ENCODE data around the gene CDC26.
"Not testable (repeated sequence)": the region's sequence is repeated elsewhere in the genome, so short reads cannot be mapped to it uniquely, and the experiment has no call there.

CDC26 gene

DNA sequence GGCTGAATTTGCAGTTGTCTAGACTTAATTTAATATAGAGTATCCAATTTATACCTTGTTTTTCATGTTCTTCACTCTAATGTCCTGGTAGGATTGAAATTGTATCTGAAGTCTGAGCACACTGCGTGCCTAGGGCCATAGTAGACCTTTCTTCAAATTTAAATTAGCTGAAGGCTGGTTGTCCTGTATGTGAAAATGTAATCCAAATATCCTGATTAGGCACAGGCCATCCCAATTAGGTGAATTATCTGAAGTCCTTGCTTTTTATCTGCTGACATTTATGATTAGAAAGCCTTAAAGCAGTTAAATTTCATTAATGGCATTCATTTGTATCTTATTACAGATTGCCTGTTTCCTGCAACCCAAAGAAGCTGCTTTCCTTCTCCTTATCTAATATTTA is 20.4 kb downstream of the CDC26 start:
- Histone ChIP-seq H3K9me3 (ENCODE audit: insufficient read depth, low read depth, low read length) (no peaks in the 10 kb centered on the region), H3K27ac (ENCODE audit: low read length) (no peak overlapping the region), H3K27me3 (ENCODE audit: insufficient read depth, low read length) (no peaks in the 10 kb centered on the region), H3K36me3 (ENCODE audit: insufficient read depth, low read depth, low read length) (peaks cover 24% of the 10 kb centered on the region), H3K4me3 (ENCODE audit: low read length) (no peak overlapping the region), H3K9ac (ENCODE audit: low read depth, low read length) (no peak overlapping the region), H3K4me1 (ENCODE audit: insufficient read depth, low read length) (no peaks in the 10 kb centered on the region)

DNA sequence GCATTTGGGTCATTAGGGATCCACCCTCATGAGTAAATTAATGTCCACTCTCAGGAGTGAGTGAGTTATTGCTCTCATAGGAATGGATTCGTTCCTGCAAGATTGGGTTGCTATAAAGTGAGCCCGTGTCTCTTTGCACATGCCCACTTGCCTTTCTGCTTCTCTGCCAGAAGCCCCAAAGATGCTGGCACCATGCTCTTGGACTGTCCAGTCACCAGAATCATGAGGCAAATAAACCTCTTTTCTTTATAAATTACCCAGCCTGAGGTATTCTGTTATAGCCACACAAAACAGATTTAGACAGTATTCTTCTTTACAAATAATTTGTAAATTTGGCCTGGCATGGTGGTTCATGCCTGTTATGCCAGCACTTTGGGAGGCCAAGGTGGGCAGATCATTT is 24.6 kb downstream of the CDC26 start:
- Histone ChIP-seq H3K4me3 (ENCODE audit: low read length) (no peak overlapping the region), H3K9me3 (ENCODE audit: insufficient read depth, low read depth, low read length) (no peaks in the 10 kb centered on the region), H3K36me3 (ENCODE audit: insufficient read depth, low read depth, low read length) (no peaks in the 10 kb centered on the region), H3K9ac (ENCODE audit: low read depth, low read length) (no peak overlapping the region), H3K27ac (ENCODE audit: low read length) (no peak overlapping the region), H3K4me1 (ENCODE audit: insufficient read depth, low read length) (no peaks in the 10 kb centered on the region), H3K27me3 (ENCODE audit: insufficient read depth, low read length) (no peaks in the 10 kb centered on the region)

DNA sequence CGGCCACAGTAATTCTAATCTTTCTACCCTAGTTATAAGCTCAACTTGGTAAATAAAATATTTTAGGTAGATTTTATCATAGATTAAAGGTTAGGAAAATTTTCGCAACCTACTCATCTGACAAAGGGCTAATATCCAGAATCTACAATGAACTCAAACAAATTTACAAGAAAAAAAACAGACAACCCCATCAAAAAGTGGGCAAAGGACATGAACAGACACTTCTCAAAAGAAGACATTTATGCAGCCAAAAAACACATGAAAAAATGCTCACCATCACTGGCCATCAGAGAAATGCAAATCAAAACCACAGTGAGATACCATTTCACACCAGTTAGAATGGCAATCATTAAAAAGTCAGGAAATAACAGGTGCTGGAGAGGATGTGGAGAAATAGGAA is 25.7 kb downstream of the CDC26 start:
- H3K36me3 ChIP-seq (ENCODE audit: insufficient read depth, low read depth, low read length); H3K4me3 ChIP-seq (ENCODE audit: low read length); H3K27me3 ChIP-seq (ENCODE audit: insufficient read depth, low read length): not testable (repeated sequence)

GRCh38 chr9:113247640-113248039 is 27.7 kb downstream of the CDC26 start:
- no peak overlapping the region for H3K27ac ChIP-seq (ENCODE audit: low read length)
- no peaks in the 10 kb centered on the region for H3K4me1 ChIP-seq (ENCODE audit: insufficient read depth, low read length)
- no peak overlapping the region for H3K9ac ChIP-seq (ENCODE audit: low read depth, low read length)
- no peak overlapping the region for H3K4me3 ChIP-seq (ENCODE audit: low read length)
- no peaks in the 10 kb centered on the region for H3K36me3 ChIP-seq (ENCODE audit: insufficient read depth, low read depth, low read length)
- no peaks in the 10 kb centered on the region for H3K27me3 ChIP-seq (ENCODE audit: insufficient read depth, low read length)
- no peaks in the 10 kb centered on the region for H3K9me3 ChIP-seq (ENCODE audit: insufficient read depth, low read depth, low read length)

More for the DNA sequence above, 25.7 kb downstream of the CDC26 start:
- not testable (repeated sequence) for H3K4me1 ChIP-seq (ENCODE audit: insufficient read depth, low read length); H3K9me3 ChIP-seq (ENCODE audit: insufficient read depth, low read depth, low read length); H3K9ac ChIP-seq (ENCODE audit: low read depth, low read length); H3K27ac ChIP-seq (ENCODE audit: low read length)

GRCh38 chr9:113246928-113247327 is 28.4 kb downstream of the CDC26 start:
- no peaks in the 10 kb centered on the region for H3K36me3 ChIP-seq (ENCODE audit: insufficient read depth, low read depth, low read length)
- no peaks in the 10 kb centered on the region for H3K4me1 ChIP-seq (ENCODE audit: insufficient read depth, low read length)
- H3K27me3 ChIP-seq (ENCODE audit: insufficient read depth, low read length) = no peaks in the 10 kb centered on the region
- H3K9ac ChIP-seq (ENCODE audit: low read depth, low read length) = no peak overlapping the region
- no peak overlapping the region for H3K27ac ChIP-seq (ENCODE audit: low read length)
- H3K9me3 ChIP-seq (ENCODE audit: insufficient read depth, low read depth, low read length) = no peaks in the 10 kb centered on the region
- H3K4me3 ChIP-seq (ENCODE audit: low read length) = no peak overlapping the region

GRCh38 chr9:113245894-113246293 is 29.5 kb downstream of the CDC26 start:
- Histone ChIP-seq H3K4me3 (ENCODE audit: low read length) (no peak overlapping the region), H3K9ac (ENCODE audit: low read depth, low read length) (no peak overlapping the region), H3K36me3 (ENCODE audit: insufficient read depth, low read depth, low read length) (no peaks in the 10 kb centered on the region), H3K4me1 (ENCODE audit: insufficient read depth, low read length) (no peaks in the 10 kb centered on the region), H3K9me3 (ENCODE audit: insufficient read depth, low read depth, low read length) (no peaks in the 10 kb centered on the region), H3K27me3 (ENCODE audit: insufficient read depth, low read length) (no peaks in the 10 kb centered on the region), H3K27ac (ENCODE audit: low read length) (no peak overlapping the region)

DNA sequence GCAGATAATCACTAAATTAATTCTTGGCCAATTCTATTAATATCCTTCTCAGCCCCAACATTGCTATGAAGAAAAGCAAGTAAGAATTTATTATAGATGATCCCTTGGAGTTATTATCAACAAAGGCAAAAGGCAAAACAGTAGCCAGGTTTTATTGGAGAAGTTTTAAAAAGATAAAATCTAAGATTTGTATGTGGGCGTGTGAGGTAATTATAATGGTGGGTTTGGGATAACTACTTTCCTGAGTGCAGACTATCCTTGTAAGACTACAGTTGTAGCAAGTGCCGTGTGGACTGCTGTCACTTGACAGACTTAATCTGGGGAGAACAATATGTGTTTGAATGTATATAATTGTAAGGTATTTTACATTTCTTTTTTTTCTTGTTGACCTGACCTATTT is 30.8 kb downstream of the CDC26 start:
- Histone ChIP-seq H3K4me1 (ENCODE audit: insufficient read depth, low read length) (no peaks in the 10 kb centered on the region), H3K27ac (ENCODE audit: low read length) (no peak overlapping the region), H3K27me3 (ENCODE audit: insufficient read depth, low read length) (no peaks in the 10 kb centered on the region), H3K9ac (ENCODE audit: low read depth, low read length) (no peak overlapping the region), H3K9me3 (ENCODE audit: insufficient read depth, low read depth, low read length) (no peaks in the 10 kb centered on the region), H3K4me3 (ENCODE audit: low read length) (no peak overlapping the region), H3K36me3 (ENCODE audit: insufficient read depth, low read depth, low read length) (no peaks in the 10 kb centered on the region)

GRCh38 chr9:113241161-113241560 is 34.2 kb downstream of the CDC26 start:
- H3K4me1 ChIP-seq (ENCODE audit: insufficient read depth, low read length) = no peaks in the 10 kb centered on the region
- H3K9me3 ChIP-seq (ENCODE audit: insufficient read depth, low read depth, low read length) = no peaks in the 10 kb centered on the region
- H3K27ac ChIP-seq (ENCODE audit: low read length) = no peak overlapping the region
- no peaks in the 10 kb centered on the region for H3K36me3 ChIP-seq (ENCODE audit: insufficient read depth, low read depth, low read length)
- H3K27me3 ChIP-seq (ENCODE audit: insufficient read depth, low read length) = no peaks in the 10 kb centered on the region
- H3K4me3 ChIP-seq (ENCODE audit: low read length) = no peak overlapping the region
- H3K9ac ChIP-seq (ENCODE audit: low read depth, low read length) = no peak overlapping the region

- Histone ChIP-seq H3K9ac (ENCODE audit: low read depth, low read length) (no peak overlapping the region), H3K27ac (ENCODE audit: low read length) (no peak overlapping the region), H3K27me3 (ENCODE audit: insufficient read depth, low read length) (no peaks in the 10 kb centered on the region), H3K9me3 (ENCODE audit: insufficient read depth, low read depth, low read length) (no peaks in the 10 kb centered on the region), H3K4me3 (ENCODE audit: low read length) (no peak overlapping the region), H3K4me1 (ENCODE audit: insufficient read depth, low read length) (no peaks in the 10 kb centered on the region), H3K36me3 (ENCODE audit: insufficient read depth, low read depth, low read length) (no peaks in the 10 kb centered on the region)
Measured at GRCh38 chr9:113238859-113239232, 36.5 kb downstream of the CDC26 start.

DNA sequence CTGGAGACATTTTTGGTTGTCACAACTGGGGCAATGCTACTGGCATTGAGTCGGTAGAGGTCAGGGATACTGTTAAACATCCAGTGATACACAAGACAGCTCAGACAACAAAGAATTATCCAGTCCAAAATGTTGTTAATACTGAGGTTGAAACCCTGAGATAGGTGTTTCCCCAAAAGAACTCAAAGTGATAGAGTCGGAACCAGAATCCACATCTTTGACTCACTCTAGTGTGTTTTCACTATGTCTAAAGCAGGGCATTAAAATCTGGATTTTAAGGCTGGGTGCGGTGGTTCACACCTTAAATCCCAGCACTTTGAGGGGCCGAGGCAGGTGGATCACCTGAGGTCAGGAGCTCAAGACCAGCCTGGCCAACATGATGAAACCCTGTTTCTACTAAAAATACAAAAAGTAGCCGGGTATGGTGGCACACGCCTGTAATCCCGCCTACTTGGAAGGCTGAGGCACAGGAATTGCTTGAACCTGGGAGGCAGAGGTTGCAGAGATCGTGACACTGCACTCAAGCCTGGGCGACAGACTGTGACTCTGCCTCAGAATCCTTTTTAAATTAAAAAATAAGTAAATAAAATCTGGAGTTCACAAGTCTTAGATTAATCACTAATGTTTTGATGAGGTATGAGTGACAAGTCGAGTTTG is 37.0 kb downstream of the CDC26 start:
- no peak overlapping the region for H3K9ac ChIP-seq (ENCODE audit: low read depth, low read length)
- no peak overlapping the region for H3K27ac ChIP-seq (ENCODE audit: low read length)

DNA sequence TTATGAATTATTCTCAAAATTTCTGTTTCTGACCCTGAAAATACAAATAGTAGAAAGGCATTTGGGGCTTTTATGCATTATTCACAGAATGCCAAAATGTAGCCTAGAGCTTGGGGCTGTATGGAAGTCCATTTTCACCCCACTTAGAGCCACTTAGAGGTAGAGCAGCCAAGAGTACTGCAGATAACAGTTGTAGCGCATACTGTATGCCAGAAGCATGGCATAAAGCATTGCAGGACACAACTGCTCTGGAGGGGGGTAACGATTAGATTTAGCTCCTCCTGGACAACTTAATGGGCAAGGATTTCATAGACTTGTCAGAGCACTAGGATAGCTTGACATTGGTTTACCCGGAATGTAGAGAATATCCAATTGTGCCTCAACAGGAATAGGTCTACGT is 38.3 kb downstream of the CDC26 start:
- no peaks in the 10 kb centered on the region for H3K36me3 ChIP-seq (ENCODE audit: insufficient read depth, low read depth, low read length)
- H3K4me3 ChIP-seq (ENCODE audit: low read length) = no peak overlapping the region
- H3K9ac ChIP-seq (ENCODE audit: low read depth, low read length) = no peak overlapping the region
- no peaks in the 10 kb centered on the region for H3K4me1 ChIP-seq (ENCODE audit: insufficient read depth, low read length)
- H3K9me3 ChIP-seq (ENCODE audit: insufficient read depth, low read depth, low read length) = no peaks in the 10 kb centered on the region
- no peak overlapping the region for H3K27ac ChIP-seq (ENCODE audit: low read length)
- H3K27me3 ChIP-seq (ENCODE audit: insufficient read depth, low read length) = no peaks in the 10 kb centered on the region

More for the DNA sequence above, 37.0 kb downstream of the CDC26 start:
- Histone ChIP-seq H3K36me3 (ENCODE audit: insufficient read depth, low read depth, low read length) (no peaks in the 10 kb centered on the region), H3K27me3 (ENCODE audit: insufficient read depth, low read length) (no peaks in the 10 kb centered on the region), H3K4me3 (ENCODE audit: low read length) (no peak overlapping the region), H3K9me3 (ENCODE audit: insufficient read depth, low read depth, low read length) (no peaks in the 10 kb centered on the region), H3K4me1 (ENCODE audit: insufficient read depth, low read length) (no peaks in the 10 kb centered on the region)

GRCh38 chr9:113235701-113236255 is 39.6 kb downstream of the CDC26 start:
- not testable (repeated sequence) for H3K9me3 ChIP-seq (ENCODE audit: insufficient read depth, low read depth, low read length); H3K27me3 ChIP-seq (ENCODE audit: insufficient read depth, low read length); H3K27ac ChIP-seq (ENCODE audit: low read length); H3K9ac ChIP-seq (ENCODE audit: low read depth, low read length); H3K36me3 ChIP-seq (ENCODE audit: insufficient read depth, low read depth, low read length); H3K4me1 ChIP-seq (ENCODE audit: insufficient read depth, low read length); H3K4me3 ChIP-seq (ENCODE audit: low read length)
